Neural cell (in vitro differentiated cells): ENCODE data around the gene SOBP. TPM values are rescaled to one million over a fixed set of nuclear protein-coding genes. Genes with fewer than 3 reads are reported as not detected.

Source experiments
- H2AFZ ChIP-seq: fragments of 200-600, 300-800 bp; sonication (generic), shearing (Covaris generic); 2 replicates; pipeline ENCODE4 v1.6.0; 2014; ENCODE audit warnings: low read depth, mild to moderate bottlenecking, antibody characterized with exemption, low read length, moderate library complexity
- H3F3A ChIP-seq: fragments of 200-600 bp; shearing (Covaris generic); 2 replicates; pipeline ENCODE4 v1.6.1; 2016; ENCODE audit warnings: mild to moderate bottlenecking, moderate library complexity, mixed read lengths, antibody characterized with exemption, low read length; ENCODE audit not compliant: insufficient read depth, poor library complexity, severe bottlenecking
- H3K27ac ChIP-seq: fragments of 200-600, 300-800 bp; sonication (generic), shearing (Covaris generic); 2 replicates; pipeline ENCODE4 v1.5.1; 2014; ENCODE audit warnings: mild to moderate bottlenecking, low read length, moderate library complexity
- H3K27me3 ChIP-seq: fragments of 300-800, 200-600 bp; sonication (generic), shearing (Covaris generic); 2 replicates; pipeline ENCODE4 v1.6.0; 2014; ENCODE audit warnings: mild to moderate bottlenecking, low read depth, low read length, moderate library complexity; ENCODE audit not compliant: insufficient read depth
- H3K36me3 ChIP-seq: fragments of 300-800, 200-600 bp; sonication (generic), shearing (Covaris generic); 2 replicates; pipeline ENCODE4 v1.5.1; 2014; ENCODE audit warnings: mild to moderate bottlenecking, antibody characterized with exemption, low read length, moderate library complexity; ENCODE audit not compliant: insufficient read depth
- H3K4me2 ChIP-seq: fragments of 300-800, 200-600 bp; sonication (generic), shearing (Covaris generic); 2 replicates; pipeline ENCODE4 v1.6.0; 2014; ENCODE audit warnings: mild to moderate bottlenecking, low read length
- H3K4me3 ChIP-seq: fragments of 300-800, 200-600 bp; sonication (generic), shearing (Covaris generic); 2 replicates; pipeline ENCODE4 v1.5.1; 2014; ENCODE audit warnings: mild to moderate bottlenecking, low read length, moderate library complexity
- H3K79me2 ChIP-seq: fragments of 200-600 bp; shearing (Covaris generic); replicated peaks from 2 replicates; pipeline ENCODE4 v1.6.0; 2014; ENCODE audit warnings: mild to moderate bottlenecking, low read length, moderate library complexity; ENCODE audit not compliant: insufficient read depth
- H3K9ac ChIP-seq: fragments of 300-800, 200-600 bp; sonication (generic), shearing (Covaris generic); 2 replicates; pipeline ENCODE4 v1.6.1; 2016; ENCODE audit warnings: mild to moderate bottlenecking, low read length, mixed read lengths
- H3K9me2 ChIP-seq: fragments of 200-600 bp; shearing (Covaris generic); 2 replicates; pipeline ENCODE4 v1.6.1; 2016; ENCODE audit warnings: mild to moderate bottlenecking, low read length, mixed read lengths; ENCODE audit not compliant: insufficient read depth
- H3K9me3 ChIP-seq: fragments of 200-600, 300-800 bp; sonication (generic), shearing (Covaris generic); 2 replicates; pipeline ENCODE4 v1.6.1; 2016; ENCODE audit warnings: mild to moderate bottlenecking, mixed run types, low read length, moderate library complexity, mixed read lengths
- H4K20me1 ChIP-seq: fragments of 200-600 bp; shearing (Covaris generic); 2 replicates; pipeline ENCODE4 v1.6.1; 2016; ENCODE audit warnings: mild to moderate bottlenecking, mixed run types; ENCODE audit not compliant: insufficient read depth
- CTCF ChIP-seq: fragments of 450-650 bp; IDR thresholded peaks from 2 replicates; pipeline ENCODE4 v1.5.1; 2014; ENCODE audit warnings: antibody characterized with exemption, mild to moderate bottlenecking, moderate library complexity; ENCODE audit not compliant: poor library complexity, severe bottlenecking
- EP300 ChIP-seq: fragments of 450-650 bp; conservative IDR thresholded peaks from 2 replicates; pipeline ENCODE4 v1.6.1; 2014; ENCODE audit warnings: antibody characterized with exemption, mild to moderate bottlenecking, moderate library complexity; ENCODE audit not compliant: poor library complexity, severe bottlenecking
- EZH2 ChIP-seq: fragments of 200-600, 300-800 bp; shearing (Covaris generic), sonication (generic); IDR thresholded peaks from 2 replicates; pipeline ENCODE4 v1.6.1; 2014; ENCODE audit warnings: antibody characterized with exemption, low read length, borderline replicate concordance, mild to moderate bottlenecking; ENCODE audit not compliant: insufficient read depth, poor library complexity, severe bottlenecking
- MXI1 ChIP-seq: fragments of 450-650 bp; conservative IDR thresholded peaks from 2 replicates; pipeline ENCODE4 v1.6.1; 2014; ENCODE audit warnings: antibody characterized with exemption, mild to moderate bottlenecking; ENCODE audit not compliant: poor library complexity, severe bottlenecking
- POLR2AphosphoS5 ChIP-seq: IDR thresholded peaks from 2 replicates; pipeline ENCODE4 v1.6.1; 2012
- RAD21 ChIP-seq: fragments of 450-650 bp; conservative IDR thresholded peaks from 2 replicates; pipeline ENCODE4 v1.6.1; 2014; ENCODE audit warnings: antibody characterized with exemption, mild to moderate bottlenecking, moderate library complexity
- REST ChIP-seq: IDR thresholded peaks from 2 replicates; pipeline ENCODE4 v1.6.1; 2012; ENCODE audit warnings: borderline replicate concordance
- SMC3 ChIP-seq: fragments of 450-650 bp; conservative IDR thresholded peaks from 2 replicates; pipeline ENCODE4 v1.6.1; 2014; ENCODE audit warnings: antibody characterized with exemption, mild to moderate bottlenecking, moderate library complexity; ENCODE audit not compliant: poor library complexity
- TAF1 ChIP-seq: IDR thresholded peaks from 2 replicates; pipeline ENCODE4 v1.6.1; 2012; ENCODE audit warnings: low read depth
- polyA plus RNA-seq: library from polyadenylated mRNA; depleted of rRNA; stranded (reverse); fragments of >200 nt; gene quantifications from 2 replicates; pipeline ENCODE4 v1.2.3, GENCODE V29; 2014

The SOBP gene
- polyA plus RNA-seq, 1 donor from 2014 or later: 16.4 TPM

- no peaks in the 10 kb centered on the region for H4K20me1 ChIP-seq
- no peaks in the 10 kb centered on the region for H3K9me3 ChIP-seq
- H3K79me2 ChIP-seq: peaks cover 3% of the 10 kb centered on the region
- peak overlapping the region; percentile 8 for H3K9ac ChIP-seq
- peak overlapping the region; percentile 21 for H3K4me3 ChIP-seq
- no peak for TF ChIP-seq CTCF
- TF ChIP-seq TAF1: no peak
- TF ChIP-seq EP300: no peak
- TF ChIP-seq RAD21: no peak
- TF ChIP-seq POLR2AphosphoS5: no peak
- no peak for TF ChIP-seq SMC3
- no peak for TF ChIP-seq REST
- TF ChIP-seq EZH2: no peak
- no peak for TF ChIP-seq MXI1
- H3K36me3 ChIP-seq: peaks cover 5% of the 10 kb centered on the region
- no peaks in the 10 kb centered on the region for H3K9me2 ChIP-seq
- no peak overlapping the region for H2AFZ ChIP-seq
- no peaks in the 10 kb centered on the region for H3K27me3 ChIP-seq
- H3K4me2 ChIP-seq: peak overlapping the region; percentile 20
- H3F3A ChIP-seq: peaks cover 24% of the 10 kb centered on the region
- peak overlapping the region; percentile 78 for H3K27ac ChIP-seq
Measured at GRCh38 chr6:107556082-107556481, 66.2 kb downstream of the SOBP start.

- H3F3A ChIP-seq: peaks cover 24% of the 10 kb centered on the region
- no peaks in the 10 kb centered on the region for H3K27me3 ChIP-seq
- H3K9ac ChIP-seq: no peak overlapping the region
- H3K4me3 ChIP-seq: no peak overlapping the region
- no peaks in the 10 kb centered on the region for H3K9me2 ChIP-seq
- H3K9me3 ChIP-seq: no peaks in the 10 kb centered on the region
- H3K36me3 ChIP-seq: peaks cover 5% of the 10 kb centered on the region
- no peak overlapping the region for H3K27ac ChIP-seq
- H2AFZ ChIP-seq: no peak overlapping the region
- H4K20me1 ChIP-seq: no peaks in the 10 kb centered on the region
- H3K79me2 ChIP-seq: peaks cover 3% of the 10 kb centered on the region
- no peak for TF ChIP-seq POLR2AphosphoS5
- no peak for TF ChIP-seq MXI1
- TF ChIP-seq SMC3: no peak
- no peak for TF ChIP-seq CTCF
- TF ChIP-seq EP300: no peak
- TF ChIP-seq TAF1: no peak
- TF ChIP-seq RAD21: no peak
- TF ChIP-seq REST: no peak
- H3K4me2 ChIP-seq: no peak overlapping the region
Measured at GRCh38 chr6:107557698-107558097, 67.8 kb downstream of the SOBP start.
